ENCODE data around the gene RAMP3.
"Not testable (repeated sequence)": the region's sequence is repeated elsewhere in the genome, so short reads cannot be mapped to it uniquely, and the experiment has no call there.

RAMP3 gene

DNA sequence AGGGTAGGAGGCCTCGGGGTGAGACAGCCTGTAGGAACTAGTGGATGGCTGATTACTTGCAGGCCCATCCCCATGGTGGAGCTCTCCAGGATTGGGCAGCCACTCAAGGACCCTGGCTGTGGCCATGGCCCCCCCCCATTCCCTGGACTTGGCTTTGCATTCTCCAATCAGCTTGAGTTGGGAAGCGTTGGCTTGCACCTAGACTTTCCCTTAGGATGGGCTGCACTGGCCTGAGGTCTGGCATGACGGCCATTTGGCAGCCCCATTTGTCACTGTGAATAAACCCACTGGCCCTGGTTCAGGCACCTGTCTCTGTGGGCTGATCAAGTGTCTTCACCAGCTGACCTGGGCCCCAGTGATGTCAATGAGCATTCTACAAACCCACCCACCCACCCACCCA is 41.4 kb downstream of the RAMP3 start:
- no peak for DNase-seq

DNA sequence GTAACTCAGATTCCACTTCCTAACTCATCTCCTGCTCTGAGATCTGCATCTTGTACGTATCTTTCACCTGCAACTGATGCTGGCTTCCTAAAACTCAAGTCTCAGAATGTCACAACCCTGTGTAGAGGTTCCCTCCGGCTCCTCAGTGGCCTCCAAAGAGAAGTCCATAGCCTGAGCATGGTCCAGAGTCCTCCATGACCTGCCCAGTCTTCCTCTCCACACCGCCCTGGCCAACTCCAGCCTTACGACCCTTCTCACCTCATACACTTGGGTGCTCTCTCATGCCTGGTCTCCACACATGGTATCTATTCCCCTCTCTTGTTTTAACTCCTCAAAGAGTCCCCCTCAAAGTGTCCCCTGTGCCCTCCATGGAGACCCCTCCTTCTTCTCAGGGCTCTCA is 41.9 kb downstream of the RAMP3 start:
- no peak for DNase-seq

DNA sequence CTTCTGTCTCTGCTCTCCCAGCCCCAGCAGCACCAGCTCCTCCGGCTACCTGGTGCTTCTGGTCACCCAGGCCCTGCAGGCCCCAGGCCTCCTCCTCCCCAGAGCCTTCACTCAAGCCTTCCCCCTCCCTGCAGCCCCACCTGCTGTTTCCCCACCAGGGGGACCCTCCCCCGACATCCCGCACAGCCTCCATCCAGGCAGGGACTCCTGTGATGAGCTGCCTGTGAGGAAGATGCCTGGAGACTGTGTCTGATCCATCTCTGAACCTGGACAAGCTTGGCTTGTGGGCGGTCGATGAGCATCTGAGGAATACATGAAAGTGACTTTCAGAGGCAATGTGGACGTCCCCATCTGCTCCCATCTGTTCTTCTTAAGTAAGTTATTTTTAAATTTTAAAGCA is 45.0 kb downstream of the RAMP3 start:
- no peak for DNase-seq

DNA sequence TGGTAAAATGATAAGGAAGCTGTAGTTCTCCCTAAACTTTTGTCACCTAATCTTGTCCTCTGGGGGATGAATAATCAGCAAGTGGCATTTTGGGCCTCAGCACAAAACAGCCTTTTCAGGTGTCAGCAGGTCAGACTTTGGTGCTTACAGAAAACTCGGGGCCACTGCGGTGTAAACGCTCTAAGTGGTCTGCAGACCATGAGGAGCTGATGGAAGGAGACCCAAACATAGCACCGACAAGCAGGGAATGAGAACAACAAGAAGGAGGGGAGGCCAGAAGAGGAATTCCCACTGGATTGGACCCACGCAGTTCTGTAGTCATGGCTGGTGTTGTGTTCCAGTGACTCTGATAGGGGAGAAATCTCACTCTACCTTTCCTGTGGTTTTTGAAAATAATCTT is 45.4 kb downstream of the RAMP3 start:
- DNase-seq: no peak

DNA sequence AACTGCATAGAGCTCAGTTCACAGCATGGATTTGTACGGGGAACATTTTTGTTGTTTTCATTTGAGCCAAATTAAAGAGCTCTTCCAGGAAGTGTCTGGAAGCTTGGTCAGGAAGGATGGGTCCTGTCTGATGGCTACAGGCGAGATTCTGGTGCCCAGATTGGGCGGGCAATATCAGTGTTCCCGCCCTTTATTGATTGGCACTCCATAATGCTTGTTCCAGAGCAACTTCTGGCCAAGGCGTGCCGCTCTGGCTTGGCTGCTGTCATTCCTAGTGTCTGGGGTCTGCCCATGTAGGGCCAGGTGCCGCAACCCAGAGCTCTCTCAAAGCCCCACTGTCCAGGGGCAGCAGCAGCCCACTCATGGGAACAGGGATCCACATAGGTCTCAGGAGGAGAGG is 45.9 kb downstream of the RAMP3 start:
- no peak for DNase-seq

DNA sequence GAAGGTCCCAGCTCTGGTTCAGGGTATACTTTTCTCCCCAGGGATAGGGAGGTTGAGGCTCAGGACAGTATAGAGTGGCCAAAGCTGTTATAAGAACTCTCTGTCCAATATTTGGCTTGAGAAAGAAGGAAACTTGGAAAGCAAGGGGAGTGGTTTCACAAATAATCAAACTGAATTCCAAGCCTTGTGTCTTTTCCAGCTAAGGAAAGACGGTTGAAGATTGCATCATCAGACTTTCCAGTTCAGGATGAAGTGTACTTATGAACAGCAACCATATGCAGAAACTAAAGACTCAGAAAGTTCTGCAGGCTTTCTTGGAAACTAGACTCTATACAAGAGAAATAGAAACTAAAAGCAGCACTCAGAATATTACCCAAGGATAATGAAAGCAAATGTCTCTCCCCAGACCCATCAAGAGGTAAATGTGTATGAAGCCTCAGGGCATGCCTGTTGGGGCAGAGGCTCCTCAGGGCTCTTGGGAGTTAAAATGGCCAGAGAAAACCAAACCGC is 46.4 kb downstream of the RAMP3 start:
- DNase-seq: no peak

DNA sequence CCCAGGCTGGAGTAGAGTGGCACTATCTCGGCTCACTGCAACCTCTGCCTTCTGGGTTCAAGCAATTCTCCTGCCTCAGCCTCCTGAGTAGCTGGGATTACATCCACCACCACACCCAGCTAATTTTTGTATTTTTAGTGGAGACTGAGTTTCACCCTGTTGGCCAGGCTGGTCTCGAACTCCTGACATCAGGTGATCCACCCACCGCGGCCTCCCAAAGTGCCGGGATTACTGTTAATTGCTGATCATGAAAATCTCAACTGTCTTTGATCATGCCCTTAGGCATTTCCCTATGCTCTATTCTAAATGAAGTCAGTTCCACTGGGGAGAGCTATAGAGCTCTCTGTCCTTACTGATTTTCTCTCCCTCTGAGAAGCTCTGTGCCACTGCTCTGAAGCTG is 48.7 kb downstream of the RAMP3 start:
- DNase-seq: not testable (repeated sequence)

DNA sequence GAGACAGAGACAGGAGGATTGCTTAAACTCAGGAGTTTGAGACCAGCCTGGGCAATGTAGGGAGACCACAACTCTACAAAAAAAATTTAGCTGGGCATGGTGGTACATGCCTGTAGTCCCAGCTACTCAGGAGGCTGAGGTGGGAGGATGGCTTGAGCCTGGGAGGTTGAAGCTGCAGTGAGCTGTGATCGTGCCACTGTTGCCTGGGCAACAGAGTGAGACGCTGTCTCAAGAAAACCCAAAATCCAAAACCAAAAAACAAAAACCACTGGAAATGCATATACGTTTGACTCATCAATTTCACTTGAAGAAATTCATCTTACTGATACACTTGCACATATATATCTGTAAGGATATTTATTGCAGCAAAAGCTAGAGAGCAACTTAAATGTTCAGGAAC is 52.3 kb downstream of the RAMP3 start:
- not testable (repeated sequence) for DNase-seq

DNA sequence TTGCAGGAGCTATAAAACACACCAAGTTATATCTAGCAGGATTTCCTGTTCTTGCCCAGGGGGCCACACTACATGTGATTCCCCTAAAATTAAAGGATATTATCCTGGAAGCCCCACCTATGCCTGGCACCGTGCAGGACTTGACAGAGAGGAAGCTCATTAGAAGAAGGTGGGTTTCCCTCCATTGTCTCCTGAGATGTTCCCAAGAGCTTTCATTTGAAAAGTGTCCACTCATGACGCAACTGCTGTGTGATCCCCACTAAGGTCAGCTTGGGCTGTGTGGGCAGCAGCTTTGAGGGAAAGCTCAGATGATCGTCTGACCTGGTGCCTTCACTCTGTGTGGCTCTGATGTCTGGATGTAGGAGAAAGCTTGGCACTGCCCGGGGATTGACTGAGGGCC is 53.5 kb downstream of the RAMP3 start:
- no peak for DNase-seq

DNA sequence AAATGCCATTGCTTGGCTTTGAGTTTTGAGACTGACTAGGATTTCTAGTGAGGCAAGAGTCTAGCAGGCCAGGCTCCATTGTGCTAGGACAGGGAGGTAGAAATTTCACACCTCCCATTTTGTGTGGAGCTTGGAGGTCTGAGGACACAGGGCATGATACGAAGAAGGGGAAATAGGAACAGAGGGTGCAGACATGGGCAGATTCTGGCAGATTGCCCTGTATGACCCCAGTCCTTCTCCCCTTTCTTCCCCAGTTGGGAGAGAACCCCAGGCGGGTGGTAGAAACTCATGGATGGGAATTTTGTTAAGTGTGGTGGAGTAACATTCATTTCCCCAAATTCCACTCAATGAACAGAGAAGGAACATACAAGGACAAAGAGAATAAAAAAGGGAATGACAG is 54.4 kb downstream of the RAMP3 start:
- DNase-seq: no peak

DNA sequence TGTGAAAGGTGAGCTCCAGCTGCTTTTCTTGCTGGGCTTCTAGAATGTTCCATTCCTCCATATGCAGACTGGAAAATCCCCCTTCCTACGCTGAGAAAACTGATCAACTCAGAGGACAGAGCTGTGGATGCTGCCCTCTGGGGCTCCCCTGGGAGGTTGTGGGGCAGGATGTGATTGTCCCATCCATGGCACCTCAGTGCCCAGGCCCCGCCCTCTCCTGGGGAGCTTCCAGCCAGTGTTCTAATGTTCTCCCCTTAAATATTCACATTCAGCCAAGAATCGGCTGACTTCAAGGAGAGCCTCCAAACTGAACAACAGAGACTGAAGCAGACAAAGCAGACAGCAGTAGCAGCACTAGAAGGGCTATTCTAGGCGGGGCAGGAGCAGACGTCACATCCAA is 55.0 kb downstream of the RAMP3 start:
- no peak for DNase-seq

DNA sequence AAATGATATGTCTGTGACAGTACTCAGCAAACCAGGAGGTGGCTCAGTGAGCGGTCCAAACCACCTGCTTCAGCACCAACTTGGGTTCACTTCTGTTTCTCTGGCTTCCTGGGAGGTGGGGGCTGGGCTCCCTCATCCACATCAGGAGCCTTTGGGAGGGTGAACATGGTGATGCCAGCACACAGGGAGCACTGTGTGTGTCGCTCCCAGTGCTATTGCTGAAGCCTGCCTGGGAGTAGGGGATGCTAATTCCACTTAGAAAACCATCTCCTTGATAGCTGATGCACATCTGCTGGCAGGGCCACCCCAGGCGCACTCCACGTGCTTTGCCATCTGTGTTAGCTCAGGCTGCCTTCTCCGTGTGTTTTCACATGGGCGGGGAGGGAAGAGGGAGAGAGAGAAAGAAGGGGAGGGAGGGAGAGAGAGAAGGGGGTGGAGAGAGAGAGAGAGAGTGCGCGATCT is 58.0 kb downstream of the RAMP3 start:
- DNase-seq: no peak

DNA sequence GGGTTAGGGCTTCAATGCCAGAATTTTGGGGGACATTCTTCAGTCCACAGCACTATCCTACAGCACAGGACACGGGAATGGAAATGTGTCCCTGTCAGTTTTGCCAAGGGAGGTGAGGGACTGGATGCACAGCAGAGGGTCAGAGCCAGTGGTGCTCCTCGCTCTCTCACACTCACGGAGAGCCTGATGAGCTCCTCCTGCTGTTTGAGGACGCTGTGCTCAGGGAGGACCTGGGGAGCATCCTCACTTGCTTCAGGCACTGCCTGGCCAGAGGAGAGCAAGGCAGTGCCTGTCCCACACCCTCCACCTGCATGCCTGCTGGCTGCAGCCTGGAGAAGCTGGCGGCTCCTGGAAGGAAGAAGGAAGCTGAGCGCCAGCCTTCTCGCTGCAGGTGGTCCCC is 58.6 kb downstream of the RAMP3 start:
- no peak for DNase-seq

DNA sequence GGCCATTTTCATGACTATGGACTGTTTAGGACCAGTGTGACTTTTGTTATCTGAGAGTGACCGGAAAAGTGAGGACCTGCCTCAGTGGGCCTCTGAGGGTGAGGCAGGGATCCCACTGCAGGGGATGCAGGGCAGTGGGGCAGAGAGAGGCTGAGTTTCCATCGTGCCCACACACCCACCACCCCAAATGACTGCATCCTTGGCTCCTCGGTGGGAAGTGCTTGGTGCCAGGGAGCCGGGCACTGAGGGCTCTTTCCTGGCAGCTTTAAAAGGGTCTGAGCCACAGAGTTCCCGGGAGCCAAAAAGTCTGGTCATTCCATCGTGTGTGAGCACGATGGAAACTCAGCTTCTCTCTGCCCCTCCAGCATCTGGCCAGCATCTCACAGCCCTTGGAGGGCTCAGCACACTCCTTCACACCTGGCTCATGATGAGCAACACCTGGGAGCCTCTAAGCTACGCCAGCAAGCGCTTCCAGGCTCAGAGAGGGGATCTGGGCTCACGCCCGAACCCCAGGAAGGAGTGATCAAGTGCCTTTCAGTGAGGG is 59.1 kb downstream of the RAMP3 start:
- DNase-seq: no peak

DNA sequence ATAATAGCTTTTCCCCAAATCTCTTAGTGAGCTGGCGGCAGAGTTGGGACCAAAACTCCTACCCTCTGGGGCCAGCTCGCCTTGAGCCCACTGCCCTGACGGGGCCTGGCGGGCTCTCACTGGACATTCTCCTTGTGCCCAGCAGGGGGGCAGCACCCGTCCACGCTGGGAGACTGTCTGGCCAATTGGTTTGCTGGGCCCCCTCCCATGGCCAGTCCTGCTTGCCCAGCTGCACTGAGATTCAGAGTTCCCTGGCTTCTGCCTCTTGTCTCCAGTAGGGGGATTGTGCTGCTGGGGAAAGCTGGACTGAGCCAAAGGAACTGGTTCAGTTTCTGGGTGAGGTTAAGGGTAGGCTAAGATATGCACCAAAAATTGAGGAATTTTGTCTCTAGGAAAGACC is 59.8 kb downstream of the RAMP3 start:
- DNase-seq: no peak

DNA sequence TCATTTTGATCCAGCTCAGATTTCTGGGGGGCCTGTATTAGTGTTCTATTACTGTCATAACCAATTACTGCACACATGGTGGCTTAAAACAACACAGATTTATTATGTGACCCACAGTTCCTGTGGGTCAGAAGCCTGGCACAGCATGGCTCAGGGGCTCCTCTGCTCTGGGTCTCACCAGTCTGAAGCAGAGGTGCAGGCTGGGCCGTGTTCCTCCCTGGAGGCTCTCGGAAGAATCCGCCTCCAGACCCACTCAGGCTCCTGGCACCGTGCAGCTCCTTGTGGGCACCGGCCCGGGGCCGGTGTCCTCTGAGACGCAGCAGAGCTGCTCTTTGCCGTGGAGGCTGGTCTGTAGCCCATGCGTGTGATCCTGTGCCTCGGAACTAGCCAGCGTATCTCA is 61.5 kb downstream of the RAMP3 start:
- DNase-seq: no peak

DNA sequence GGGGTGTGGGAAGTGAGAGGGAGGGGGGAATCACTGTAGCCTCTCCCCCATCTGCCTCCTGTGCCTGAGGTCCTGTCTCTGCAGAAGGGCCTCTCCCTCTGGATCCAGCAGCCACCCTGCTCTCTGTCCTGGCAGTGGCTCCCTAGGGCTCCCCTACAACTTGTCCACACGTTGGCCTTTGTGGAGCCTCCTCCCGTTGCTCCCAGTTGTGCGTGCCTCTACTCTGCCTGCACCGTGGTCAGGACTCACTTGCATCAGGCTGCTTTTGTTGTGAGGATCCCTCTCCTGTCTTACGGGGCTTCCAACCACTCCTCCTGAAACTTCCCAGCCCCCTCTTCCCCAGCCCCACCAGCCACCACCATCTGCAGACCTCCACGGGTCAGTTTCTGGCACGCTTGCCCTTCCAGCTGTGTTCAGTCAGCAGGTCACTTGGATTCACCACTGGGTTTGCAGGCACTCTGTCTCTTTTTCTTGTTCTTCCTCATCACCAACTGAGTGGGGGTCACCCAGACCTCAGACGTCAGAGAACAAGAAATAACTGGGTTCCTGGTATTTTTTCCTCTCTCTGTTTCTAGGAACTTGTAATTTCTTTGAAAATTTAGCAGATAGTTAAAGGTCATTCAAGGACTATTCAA is 62.3 kb downstream of the RAMP3 start:
- no peak for DNase-seq

DNA sequence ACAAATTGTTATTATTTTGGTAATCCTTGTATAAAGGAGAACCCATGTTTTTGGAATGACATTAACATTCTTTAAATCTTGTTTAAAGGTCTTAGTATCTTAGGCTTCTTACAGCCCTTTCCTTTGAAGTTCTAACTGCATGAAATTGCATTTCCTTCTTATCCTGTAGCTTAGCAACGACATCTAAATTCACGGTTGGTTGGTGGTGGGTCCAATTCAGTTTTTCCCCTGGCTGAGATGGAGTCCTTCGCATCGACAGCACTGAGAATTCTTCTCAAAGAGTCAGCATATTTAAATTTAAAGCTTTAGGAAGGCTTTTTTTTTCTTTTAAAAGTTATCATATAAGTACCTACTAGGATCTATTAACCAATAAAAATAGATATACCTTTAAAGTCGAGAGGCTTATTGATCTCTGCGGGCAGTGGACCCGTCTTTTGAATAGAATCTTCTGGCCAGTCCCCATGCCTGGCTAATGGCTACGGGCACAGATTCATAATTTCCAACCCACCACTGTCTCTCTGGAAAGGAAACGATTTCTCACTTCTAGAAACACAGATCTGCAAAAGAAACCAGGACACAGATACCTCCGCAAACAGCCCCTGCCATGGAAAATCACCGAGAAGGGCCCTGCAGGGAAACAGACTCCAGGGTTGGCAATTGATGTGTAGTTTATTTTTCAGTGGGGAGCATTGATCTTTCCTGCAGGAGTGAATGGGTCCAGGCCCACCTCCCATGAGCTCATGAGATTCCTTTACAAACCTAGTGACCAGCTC is 63.4 kb downstream of the RAMP3 start:
- no peak for DNase-seq

DNA sequence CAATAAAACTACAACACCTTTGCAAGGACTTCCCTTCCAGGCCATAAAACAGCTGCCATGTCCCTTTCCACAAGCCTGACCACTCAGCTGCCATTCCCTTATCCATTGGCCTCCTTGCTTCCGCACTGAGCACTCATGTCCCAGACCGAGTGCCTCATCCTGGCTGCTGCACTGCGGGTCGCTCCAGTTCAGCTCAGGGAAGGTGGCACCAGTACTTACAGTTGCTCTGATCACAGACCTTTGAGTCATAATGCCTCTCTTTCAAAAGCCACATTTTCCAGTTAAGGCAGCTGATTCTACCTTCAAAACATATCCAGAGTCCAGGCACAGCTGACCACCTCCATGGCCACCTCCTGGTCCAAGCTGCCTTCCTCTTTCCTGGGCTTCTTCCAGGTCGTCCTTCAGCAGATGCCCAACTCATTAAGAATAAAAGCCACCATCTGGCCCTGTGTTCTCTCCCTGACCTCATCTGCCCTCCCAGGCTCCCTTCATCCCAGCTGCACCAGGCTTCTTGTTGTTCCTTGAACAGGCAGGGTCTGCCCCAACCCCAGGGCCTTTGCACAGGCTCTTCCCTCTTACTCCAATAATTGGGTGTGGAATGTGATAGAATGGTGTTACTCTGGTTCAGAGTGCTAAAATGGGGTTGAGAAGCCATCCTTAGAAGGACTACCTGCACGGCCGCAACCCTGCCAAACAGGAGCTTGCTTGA is 64.5 kb downstream of the RAMP3 start:
- no peak for DNase-seq

DNA sequence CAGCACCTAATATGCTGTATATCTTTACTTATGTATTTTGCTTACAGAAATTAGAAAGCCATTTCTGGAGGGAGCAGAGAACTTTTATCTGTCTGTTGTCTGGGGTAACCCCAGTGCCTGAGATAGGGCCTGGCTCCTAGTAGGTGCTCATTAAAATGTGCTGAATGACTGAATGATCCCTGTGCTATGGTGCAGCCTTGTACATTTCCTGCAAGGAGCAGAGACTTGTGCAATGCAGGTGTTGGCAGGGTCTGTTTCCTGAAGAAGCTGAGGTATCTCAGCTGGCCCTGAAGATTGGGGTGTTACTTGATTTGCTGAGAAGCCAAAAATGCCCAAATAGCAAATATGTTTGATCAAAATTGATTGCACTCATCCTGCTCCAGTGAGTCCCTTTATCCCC is 65.5 kb downstream of the RAMP3 start:
- DNase-seq: no peak

DNA sequence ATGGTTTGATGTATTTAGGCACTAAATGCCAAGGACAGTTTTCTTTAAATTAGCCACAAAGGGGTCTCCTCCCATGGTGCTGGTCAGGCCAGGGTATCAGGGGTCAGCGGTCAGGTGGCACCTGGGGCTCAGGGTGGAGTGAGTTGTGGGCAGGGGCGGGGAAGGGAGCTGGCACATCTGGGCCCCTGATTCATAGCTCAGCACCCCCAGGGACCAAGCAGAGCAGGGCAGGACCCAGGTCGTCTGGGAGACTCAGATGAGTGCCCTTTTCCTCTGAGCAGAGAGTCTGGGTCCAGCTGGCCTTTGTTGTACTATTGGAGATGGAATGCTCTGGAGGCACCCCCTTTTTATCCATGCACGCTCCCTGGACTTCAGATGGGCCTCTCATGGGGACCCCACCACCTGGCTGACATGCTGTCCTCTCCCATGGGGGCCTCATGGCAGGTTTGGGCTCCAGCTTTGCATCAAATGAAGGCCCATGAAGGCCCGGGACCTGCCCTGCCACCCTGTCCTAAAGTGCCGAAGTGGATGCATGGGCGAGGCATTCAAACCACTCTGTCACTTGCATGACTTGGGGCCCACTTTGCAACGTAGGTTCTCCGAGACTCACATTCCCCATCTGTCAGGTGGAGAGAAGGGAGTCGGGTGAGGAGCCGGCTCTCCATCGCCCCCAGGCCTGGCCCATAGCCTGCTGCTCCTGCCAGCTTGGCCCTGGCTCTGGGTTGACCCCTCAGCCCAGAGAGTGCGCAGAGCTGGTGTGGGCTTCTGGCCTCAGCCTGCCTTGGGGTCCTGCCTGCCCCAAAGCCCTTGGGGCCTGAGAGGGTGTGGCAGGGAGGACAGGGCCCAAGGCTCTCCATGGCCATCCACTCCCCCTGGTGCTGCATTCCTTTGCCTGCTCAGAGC is 66.4 kb downstream of the RAMP3 start:
- no peak for DNase-seq

DNA sequence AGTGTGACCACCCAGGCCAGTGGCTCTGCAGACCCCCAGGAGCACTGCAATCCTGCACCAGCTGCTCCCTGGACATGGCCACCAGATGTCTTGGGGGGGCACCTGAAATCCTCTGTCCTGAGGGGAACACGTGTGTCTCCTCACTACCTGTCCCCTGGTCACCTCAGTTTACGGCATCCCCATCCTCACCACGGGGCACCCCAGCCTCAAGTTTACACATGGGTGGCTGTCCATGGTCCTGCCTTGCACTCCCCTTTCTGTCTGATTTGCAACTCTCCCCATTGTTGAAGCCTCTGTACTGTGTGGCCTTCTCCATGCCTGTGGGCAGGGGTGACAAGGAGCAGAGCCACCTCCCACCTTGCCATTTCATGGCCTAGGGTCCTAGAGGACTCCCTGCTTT is 67.2 kb downstream of the RAMP3 start:
- DNase-seq: no peak

Data from stimulated activated CD8-positive, alpha-beta memory T cell treated with anti-CD3 and anti-CD28 coated beads, Interleukin-4, amount 100 ng/mL, for 48 hours (primary cell).